ENCODE measurements around the gene C9orf43. TPM values are rescaled to one million over a fixed set of nuclear protein-coding genes. Genes with fewer than 3 reads are reported as not detected.

Gene C9orf43
- total RNA-seq, 3 donors from 2014 or later (not counting 1 experiment from before 2014, with no cell fraction given) = 0.45 to 0.71 (median 0.50) TPM

DNA sequence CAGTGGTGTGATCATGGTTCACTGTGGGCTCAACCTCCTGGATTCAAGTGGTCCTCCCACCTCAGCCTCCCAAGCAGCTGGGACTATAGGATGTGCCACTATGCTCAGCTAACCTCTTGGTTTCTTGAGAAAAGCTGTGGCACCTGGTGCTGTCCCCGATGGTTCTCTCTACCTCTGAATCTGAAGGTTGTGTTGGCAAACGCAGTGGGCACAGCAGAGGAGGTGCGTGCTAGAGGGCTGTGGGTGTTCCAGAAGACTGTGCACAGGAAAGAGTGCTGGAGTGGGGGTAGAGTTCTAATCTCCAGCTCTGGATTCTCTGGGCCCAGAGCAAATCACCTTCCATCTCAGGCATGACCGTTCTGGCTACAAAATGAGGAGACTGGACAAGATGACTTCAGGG, 65.4 kb downstream of the C9orf43 start:
- Histone ChIP-seq H3K4me1 (ENCODE audit: control insufficient read depth, insufficient read depth, low read length) (peaks cover 13% of the 10 kb centered on the region), H3K4me3 (ENCODE audit: low read length) (no peak overlapping the region), H3K27ac (ENCODE audit: low read length) (no peak overlapping the region), H3K27me3 (ENCODE audit: control insufficient read depth, insufficient read depth, low read length) (no peaks in the 10 kb centered on the region), H3K36me3 (ENCODE audit: control insufficient read depth, insufficient read depth, low read length) (no peaks in the 10 kb centered on the region), H3K9me3 (ENCODE audit: control insufficient read depth, insufficient read depth, low read length) (no peaks in the 10 kb centered on the region)
- H3K9me3 Mint-ChIP-seq = no peaks in the 10 kb centered on the region
- H3K27ac Mint-ChIP-seq = no peak overlapping the region
- H3K27me3 Mint-ChIP-seq (ENCODE audit: low read depth in 2 of 2) = no peaks in the 10 kb centered on the region
- H3K4me3 Mint-ChIP-seq = no peak overlapping the region
- intact Hi-C loops (cut with micrococcal nuclease) = no loop called here
- no peak for DNase-seq
- WGBS (ENCODE audit: insufficient coverage) = 93% methylated on average over 4 of the region's 4 CpGs
- TF ChIP-seq, protein P1, sequence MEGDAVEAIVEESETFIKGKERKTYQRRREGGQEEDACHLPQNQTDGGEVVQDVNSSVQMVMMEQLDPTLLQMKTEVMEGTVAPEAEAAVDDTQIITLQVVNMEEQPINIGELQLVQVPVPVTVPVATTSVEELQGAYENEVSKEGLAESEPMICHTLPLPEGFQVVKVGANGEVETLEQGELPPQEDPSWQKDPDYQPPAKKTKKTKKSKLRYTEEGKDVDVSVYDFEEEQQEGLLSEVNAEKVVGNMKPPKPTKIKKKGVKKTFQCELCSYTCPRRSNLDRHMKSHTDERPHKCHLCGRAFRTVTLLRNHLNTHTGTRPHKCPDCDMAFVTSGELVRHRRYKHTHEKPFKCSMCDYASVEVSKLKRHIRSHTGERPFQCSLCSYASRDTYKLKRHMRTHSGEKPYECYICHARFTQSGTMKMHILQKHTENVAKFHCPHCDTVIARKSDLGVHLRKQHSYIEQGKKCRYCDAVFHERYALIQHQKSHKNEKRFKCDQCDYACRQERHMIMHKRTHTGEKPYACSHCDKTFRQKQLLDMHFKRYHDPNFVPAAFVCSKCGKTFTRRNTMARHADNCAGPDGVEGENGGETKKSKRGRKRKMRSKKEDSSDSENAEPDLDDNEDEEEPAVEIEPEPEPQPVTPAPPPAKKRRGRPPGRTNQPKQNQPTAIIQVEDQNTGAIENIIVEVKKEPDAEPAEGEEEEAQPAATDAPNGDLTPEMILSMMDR (IDR thresholded peaks at IDR 0.05) = no peak
- H3K4me1 Mint-ChIP-seq = peaks cover 24 to 30% of the 10 kb centered on the region in 2 donors
- H3K36me3 Mint-ChIP-seq = no peaks in the 10 kb centered on the region
- no peak for ATAC-seq

DNA sequence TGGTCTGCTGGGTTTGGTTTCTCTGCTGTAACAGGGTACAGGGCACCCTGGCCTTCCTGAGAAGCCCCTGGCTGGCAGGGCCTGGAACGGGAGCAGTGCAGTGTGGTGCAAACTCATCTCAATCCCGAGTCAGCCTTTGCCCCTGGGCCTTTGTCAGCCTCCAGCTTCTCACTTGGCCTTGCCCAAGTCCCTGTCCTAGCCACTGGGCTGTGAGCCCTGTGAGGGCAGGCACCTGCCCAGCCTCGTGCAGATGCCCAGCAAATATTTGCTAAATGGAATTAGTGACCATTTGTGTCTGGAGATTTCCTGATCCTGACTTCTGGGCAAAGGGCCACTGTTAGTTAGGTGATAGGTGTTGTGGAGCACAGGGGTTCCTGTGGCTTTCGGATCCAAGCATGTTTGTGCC, 66.0 kb downstream of the C9orf43 start:
- no peaks in the 10 kb centered on the region for H3K36me3 Mint-ChIP-seq
- no peaks in the 10 kb centered on the region for H3K9me3 Mint-ChIP-seq
- no peaks in the 10 kb centered on the region for H3K27me3 Mint-ChIP-seq (ENCODE audit: low read depth in 2 of 2)
- DNase-seq (no peak), ATAC-seq (no peak)
- Histone ChIP-seq H3K4me1 (ENCODE audit: control insufficient read depth, insufficient read depth, low read length) (peaks cover 18% of the 10 kb centered on the region), H3K36me3 (ENCODE audit: control insufficient read depth, insufficient read depth, low read length) (no peaks in the 10 kb centered on the region), H3K4me3 (ENCODE audit: low read length) (no peak overlapping the region), H3K27ac (ENCODE audit: low read length) (no peak overlapping the region), H3K9me3 (ENCODE audit: control insufficient read depth, insufficient read depth, low read length) (no peaks in the 10 kb centered on the region), H3K27me3 (ENCODE audit: control insufficient read depth, insufficient read depth, low read length) (no peaks in the 10 kb centered on the region)
- H3K4me1 Mint-ChIP-seq = peaks cover 27 to 28% of the 10 kb centered on the region in 2 donors
- TF ChIP-seq, protein P1 (IDR thresholded peaks at IDR 0.05) = no peak
- no peak overlapping the region for H3K4me3 Mint-ChIP-seq
- intact Hi-C loops (cut with micrococcal nuclease) = no loop called here
- H3K27ac Mint-ChIP-seq = no peak overlapping the region
- 90% methylated on average over 4 of the region's 4 CpGs for WGBS (ENCODE audit: insufficient coverage)

DNA sequence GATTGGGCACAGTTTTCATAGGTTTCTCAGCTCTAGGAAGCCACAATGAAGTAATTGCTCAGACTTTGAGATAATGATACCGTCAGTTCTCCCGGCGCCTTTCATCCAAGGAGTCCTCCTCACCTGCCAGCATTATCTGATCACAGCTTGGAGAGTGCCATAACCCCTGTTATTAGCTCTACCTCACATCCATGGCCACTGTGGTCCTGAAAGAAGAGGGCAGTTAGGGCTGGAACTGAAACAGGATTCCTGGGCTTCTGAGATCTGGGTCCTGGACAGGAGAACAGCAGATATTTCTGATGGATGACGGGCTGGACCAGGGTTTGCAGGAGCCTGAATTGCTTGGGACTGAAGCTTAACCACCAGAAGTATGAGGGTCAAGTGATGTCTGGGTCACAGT, 66.5 kb downstream of the C9orf43 start:
- Mint-ChIP-seq H3K4me1 (peaks cover 26 to 27% of the 10 kb centered on the region in 2 donors), H3K4me3 (no peak overlapping the region), H3K27ac (no peak overlapping the region), H3K36me3 (no peaks in the 10 kb centered on the region), H3K9me3 (no peaks in the 10 kb centered on the region), H3K27me3 (ENCODE audit: low read depth in 2 of 2) (no peaks in the 10 kb centered on the region)
- Histone ChIP-seq H3K9me3 (ENCODE audit: control insufficient read depth, insufficient read depth, low read length) (no peaks in the 10 kb centered on the region), H3K36me3 (ENCODE audit: control insufficient read depth, insufficient read depth, low read length) (no peaks in the 10 kb centered on the region), H3K4me3 (ENCODE audit: low read length) (no peak overlapping the region), H3K4me1 (ENCODE audit: control insufficient read depth, insufficient read depth, low read length) (peaks cover 19% of the 10 kb centered on the region), H3K27ac (ENCODE audit: low read length) (no peak overlapping the region), H3K27me3 (ENCODE audit: control insufficient read depth, insufficient read depth, low read length) (no peaks in the 10 kb centered on the region)
- ATAC-seq = no peak
- no peak for DNase-seq
- intact Hi-C loops (cut with micrococcal nuclease) = no loop called here
- TF ChIP-seq, protein P1 (IDR thresholded peaks at IDR 0.05) = no peak
- 94% methylated on average over 4 of the region's 4 CpGs for WGBS (ENCODE audit: insufficient coverage)

DNA sequence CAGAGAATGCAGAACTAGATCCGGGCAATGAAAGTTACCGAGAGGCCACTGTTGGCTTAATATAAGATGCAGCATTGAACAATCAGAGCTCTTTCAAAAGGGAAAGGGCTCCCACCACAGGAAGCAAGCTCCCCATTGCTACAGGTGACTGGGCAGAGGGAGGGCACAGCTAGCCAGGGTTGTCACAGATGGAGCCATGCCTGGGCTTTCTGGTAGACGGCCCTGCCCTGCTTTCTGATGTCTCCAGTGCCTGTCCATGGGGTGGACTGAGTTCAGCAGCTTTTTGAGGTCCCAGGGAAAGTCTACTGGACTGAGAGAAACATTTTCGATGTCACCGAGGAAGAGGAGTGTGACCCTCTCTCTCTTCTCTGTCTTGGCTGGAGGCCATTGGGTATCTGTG, 67.1 kb downstream of the C9orf43 start:
- peaks cover 26 to 27% of the 10 kb centered on the region in 2 donors for H3K4me1 Mint-ChIP-seq
- peak overlapping the region; percentile 25 for H3K4me3 Mint-ChIP-seq

More for the DNA sequence above, 67.1 kb downstream of the C9orf43 start:
- Histone ChIP-seq H3K27me3 (ENCODE audit: control insufficient read depth, insufficient read depth, low read length) (no peaks in the 10 kb centered on the region), H3K4me1 (ENCODE audit: control insufficient read depth, insufficient read depth, low read length) (peaks cover 19% of the 10 kb centered on the region), H3K27ac (ENCODE audit: low read length) (no peak overlapping the region), H3K36me3 (ENCODE audit: control insufficient read depth, insufficient read depth, low read length) (no peaks in the 10 kb centered on the region), H3K9me3 (ENCODE audit: control insufficient read depth, insufficient read depth, low read length) (no peaks in the 10 kb centered on the region), H3K4me3 (ENCODE audit: low read length) (no peak overlapping the region)
- intact Hi-C loops (cut with micrococcal nuclease) = no loop called here
- H3K27me3 Mint-ChIP-seq (ENCODE audit: low read depth in 2 of 2) = no peaks in the 10 kb centered on the region
- WGBS (ENCODE audit: insufficient coverage) = 89% methylated on average over 5 of the region's 5 CpGs
- no peaks in the 10 kb centered on the region for H3K36me3 Mint-ChIP-seq
- ATAC-seq (no peak), DNase-seq (no peak)
- TF ChIP-seq, protein P1 (IDR thresholded peaks at IDR 0.05) = no peak
- no peak overlapping the region for H3K27ac Mint-ChIP-seq
- no peaks in the 10 kb centered on the region for H3K9me3 Mint-ChIP-seq
